CD4-positive, alpha-beta T cell treated with Interferon alpha-2 for 1 hour (primary cell): ENCODE measurements around the gene ATP5PO.
"Not testable (repeated sequence)": the region's sequence is repeated elsewhere in the genome, so short reads cannot be mapped to it uniquely, and the experiment has no call there.

ENCODE experiments used
- DNase-seq, 2 donors: peaks; one replicate each; pipeline ENCODE4 v3.0.0-alpha.2; 2020 to 2022

Gene ATP5PO

DNA sequence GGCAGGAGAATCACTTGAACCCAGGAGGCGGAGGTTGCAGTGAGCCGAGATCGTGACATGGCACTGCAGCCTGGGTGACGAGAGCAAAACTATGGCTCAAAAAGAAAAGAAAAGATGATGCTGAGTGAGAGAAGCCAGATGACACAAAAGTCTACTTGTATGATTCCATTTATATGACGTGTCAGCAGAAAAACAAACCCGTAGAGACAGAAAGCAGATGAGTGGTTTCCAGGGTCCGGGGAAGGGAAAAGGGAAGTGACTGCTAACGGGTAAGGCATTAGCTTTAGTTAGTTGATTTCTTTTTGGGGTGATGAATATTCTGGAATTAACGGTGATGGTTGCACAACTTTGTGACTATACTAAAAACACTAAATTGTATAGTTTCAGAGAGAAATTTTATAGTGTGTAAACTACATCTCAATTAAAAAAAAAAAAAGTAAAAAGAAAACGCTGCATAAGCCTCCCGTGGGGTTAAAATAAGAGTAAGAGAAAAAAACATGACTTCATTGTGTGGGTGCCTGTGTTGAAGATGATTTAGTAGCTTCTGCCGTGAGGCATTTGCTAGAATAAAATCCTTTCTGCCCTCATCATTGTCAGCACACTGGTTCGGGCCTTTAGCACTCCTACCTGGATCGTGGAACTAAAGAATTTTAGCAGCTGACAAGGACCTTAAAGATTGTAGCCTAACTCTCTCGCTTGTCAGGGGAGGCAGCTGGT, 24.7 kb upstream of the ATP5PO start:
- no peak for DNase-seq

DNA sequence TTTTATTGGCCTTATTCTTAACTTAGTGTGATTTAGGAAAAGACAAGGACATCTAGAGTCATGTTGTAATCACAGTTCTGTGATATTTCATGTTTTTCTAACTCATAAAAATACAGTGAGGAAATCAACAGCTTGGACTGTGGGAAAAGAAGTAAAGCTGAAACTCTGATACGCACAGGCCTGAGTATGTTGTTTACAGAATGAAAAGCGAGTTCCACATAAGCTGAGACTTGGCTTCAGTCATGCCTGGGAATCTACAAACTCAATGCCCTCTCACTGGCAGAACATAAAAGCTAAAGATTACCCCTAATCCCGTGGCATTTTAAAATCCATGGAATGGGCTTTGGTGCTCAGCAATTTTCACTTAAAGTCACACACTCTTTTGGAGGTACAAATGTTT, 23.6 kb upstream of the ATP5PO start:
- DNase-seq, result no peak

DNA sequence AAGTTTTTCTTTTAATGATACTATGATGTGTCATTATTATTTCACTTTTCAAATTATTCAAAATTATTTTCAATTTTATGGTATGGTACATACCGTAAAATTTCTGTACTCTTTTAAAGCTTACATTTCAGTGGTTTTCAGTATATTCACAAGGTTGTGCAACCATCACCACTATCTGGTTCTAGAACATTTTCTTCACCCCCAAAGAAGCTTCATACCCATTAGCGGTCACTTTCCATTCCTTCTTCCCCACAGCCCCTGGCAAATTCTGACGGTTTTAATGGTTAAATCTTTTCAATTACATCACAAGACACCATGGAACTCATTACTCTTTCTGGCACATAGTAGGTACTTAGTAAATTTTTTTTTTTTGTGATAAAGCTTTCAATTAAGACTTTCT, 22.8 kb upstream of the ATP5PO start:
- DNase-seq, result no peak

DNA sequence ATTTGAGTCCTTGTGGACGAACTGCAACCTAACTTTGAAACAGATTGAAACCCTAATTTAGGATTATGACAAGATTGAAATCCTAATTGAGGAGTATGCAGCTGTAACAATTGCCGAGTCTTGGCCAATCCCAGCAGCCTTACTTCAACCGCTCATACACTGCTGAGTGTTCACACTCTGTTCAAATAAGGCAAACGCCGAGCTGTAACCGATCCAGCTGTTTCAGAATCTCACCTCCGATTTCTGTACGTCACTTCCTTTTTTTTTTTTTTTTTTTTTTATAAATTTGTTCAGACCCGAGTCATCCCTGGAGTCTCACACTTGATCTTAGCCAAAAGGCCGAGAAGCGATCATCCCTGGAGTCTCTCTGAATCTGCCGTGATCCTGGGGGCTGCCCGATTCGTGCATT, 22.3 kb upstream of the ATP5PO start:
- DNase-seq, result peak; percentile 56 to 79

DNA sequence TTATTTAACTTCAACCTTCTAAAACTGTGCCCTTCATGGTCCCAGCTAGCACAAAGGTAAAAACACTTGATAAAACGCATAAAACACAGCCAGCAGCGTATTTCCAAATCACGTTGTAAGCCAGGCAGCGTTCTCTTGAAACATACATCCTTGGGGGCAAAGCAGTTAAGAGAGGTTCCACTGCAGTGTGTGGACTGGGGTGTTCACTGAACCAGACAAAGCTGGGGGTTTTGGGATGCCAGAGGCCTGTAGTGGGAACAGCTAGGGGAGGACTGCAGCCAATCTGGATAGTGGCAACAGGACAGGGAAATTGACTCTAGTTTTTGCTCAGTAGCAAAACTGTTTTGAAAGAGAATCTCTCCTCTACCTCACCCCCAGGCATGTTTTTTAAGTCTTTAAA, 21.5 kb upstream of the ATP5PO start:
- no peak for DNase-seq

DNA sequence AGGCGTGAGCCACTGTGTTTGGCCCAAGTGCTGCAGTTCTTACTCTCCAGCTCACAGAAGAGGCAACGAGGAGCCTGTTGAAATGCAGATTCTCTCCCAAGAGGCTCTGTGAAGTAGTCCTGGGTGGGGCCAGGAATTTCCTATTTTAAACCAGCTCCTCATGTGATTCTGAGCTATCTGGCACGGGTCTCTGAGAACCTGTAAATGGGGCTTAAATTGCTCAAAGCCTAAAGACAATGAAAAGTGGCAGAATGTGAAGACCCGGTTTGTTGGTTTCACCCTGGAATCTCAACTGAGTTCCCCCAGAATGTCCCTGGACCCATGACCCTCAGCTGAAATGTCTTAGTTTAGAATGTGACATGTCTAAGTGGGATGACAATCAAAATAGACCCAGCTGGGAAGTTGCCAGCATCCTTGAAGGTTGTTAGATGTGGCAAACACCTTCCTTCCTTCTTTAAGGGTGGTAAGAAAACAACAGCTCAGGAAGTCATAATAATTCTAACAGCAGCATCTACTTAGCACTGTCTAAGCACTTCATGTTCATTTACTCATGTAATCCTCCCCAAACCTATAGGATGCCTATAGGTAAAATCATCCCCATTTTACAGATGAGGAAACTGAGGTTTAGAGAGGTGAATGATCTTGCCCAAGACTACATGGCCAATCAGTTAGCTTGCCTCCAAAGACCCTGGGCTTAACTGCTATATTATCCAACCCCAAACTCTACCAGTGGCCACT, 20.9 kb upstream of the ATP5PO start:
- peak; percentile 34 to 74 for DNase-seq

DNA sequence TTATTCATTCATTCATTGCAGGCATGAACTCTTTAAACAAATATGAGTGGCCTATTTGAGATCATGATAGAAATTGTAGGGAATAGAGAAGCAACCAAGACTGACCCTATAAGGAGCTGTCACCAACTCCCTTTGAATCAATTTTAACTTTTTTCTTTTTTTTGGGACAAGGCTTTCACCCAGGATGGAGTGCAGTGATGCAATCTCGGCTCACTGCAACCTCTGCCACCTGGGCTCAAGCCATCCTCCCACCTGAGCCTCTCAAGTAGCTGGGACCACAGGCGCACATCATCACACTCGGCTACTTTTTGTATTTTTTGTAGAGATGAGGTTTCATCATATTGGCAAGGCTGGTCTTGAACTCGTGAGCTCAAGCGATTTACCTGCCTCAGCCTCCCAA, 17.1 kb upstream of the ATP5PO start:
- no peak for DNase-seq

DNA sequence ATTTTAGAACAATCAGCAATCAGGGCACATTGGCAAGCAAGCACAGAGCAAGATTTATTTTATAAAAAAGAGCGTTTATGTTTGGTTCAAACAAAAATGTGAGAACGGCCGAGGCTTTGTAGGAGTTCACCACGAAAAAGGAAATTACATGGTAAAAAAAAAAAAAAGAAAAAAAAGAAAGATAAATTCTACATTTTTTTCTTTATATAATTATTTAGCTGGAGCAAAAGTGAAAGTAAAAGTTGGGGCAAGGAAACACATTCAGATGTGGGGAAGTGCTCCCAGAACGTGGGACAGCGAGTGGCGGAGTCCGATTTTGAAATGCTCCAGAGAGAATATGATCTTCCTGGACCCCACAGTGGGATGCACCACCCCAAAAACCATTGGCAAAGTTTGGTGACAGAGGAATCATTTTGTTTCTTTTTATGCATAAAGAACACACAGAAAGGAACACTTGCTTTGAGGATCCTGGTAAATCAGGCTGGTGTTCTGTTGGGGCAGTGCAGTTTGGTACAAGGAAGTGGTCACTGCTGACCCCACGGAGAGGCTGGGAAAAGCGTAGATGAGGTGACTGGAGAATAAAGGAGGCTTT, 16.3 kb upstream of the ATP5PO start:
- DNase-seq, result no peak

DNA sequence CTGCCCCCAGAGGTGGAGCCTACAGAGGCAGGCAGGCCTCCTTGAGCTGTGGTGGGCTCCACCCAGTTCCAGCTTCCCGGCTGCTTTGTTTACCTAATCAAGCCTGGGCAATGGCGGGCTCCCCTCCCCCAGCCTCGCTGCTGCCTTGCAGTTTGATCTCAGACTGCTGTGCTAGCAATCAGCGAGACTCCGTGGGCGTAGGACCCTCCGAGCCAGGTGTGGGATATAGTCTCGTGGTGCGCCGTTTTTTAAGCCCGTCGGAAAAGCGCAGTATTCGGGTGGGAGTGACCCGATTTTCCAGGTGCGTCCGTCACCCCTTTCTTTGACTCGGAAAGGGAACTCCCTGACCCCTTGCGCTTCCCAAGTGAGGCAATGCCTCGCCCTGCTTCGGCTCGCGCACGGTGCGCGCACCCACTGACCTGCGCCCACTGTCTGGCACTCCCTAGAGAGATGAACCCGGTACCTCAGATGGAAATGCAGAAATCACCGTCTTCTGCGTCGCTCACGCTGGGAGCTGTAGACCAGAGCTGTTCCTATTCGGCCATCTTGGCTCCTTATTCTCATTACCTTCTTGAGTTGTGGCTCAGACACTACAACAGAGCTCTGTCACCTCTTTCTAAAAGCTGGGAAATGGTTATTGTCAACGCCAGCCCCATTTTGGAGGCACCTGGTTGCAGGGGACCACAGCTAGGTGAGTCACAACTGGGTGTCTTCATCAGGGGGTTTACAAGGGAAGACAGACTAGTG, 15.6 kb upstream of the ATP5PO start:
- peak; percentile 68 to 83 for DNase-seq

DNA sequence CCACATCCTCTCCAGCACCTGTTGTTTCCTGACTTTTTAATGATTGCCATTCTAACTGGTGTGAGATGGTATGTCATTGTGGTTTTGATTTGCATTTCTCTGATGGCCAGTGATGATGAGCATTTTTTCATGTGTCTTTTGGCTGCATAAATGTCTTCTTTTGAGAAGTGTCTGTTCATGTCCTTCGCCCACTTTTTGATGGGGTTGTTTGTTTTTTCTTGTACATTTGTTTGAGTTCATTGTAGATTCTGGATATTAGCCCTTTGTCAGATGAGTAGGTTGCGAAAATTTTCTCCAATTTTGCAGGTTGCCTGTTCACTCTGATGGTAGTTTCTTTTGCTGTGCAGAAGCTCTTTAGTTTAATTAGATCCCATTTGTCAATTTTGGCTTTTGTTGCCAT, 10.6 kb upstream of the ATP5PO start:
- not testable (repeated sequence) for DNase-seq

DNA sequence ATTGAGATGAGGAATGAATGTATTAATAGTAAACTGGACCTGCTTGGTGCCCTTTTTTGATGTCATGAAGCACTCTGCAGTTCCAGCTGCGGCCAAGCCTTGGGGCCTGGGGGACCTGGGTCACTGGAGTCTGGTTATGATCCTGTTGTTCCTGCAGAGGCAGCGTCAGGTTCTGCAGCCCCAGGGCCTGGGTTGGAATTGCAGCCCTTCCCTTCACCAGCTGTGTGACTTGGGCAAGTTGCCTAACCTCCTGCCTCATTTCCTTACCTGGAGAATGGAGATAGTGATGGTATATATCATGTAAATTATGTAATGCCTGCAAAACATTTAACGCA, 9.1 kb upstream of the ATP5PO start:
- DNase-seq, result no peak

DNA sequence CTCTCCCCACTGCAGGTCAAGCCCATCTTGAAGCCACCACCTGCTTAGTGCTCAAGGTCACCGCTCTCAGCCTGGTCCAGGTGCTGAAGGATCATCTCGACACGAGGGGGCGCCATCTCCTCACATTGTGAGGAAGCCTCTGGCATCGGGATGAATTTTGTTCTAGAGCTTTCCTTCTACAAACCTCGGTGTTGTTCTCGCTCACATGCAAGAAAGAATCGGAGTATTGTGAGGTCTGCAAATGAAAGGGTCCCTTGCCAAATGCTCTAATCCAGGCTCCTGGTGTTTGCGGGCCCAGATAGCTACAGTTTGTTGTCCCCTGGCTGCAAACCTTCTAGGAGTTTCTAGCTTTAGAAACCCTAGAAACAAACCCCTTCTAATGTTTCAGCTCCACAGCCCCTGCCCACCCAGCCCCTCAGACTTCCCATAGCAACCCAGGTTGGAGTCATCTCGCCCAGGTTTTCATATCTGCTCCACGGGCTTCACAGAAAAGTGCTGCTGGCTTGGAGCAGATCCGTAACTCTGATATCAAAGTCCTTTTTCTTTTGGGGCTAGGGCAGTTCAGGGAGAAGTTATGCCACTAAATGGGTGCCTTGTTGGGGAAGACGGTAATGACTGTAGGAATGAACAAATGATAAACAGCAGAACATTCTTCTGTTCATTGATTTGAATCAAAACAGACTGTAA, 8.6 kb upstream of the ATP5PO start:
- DNase-seq, result peak; percentile 79 to 85

DNA sequence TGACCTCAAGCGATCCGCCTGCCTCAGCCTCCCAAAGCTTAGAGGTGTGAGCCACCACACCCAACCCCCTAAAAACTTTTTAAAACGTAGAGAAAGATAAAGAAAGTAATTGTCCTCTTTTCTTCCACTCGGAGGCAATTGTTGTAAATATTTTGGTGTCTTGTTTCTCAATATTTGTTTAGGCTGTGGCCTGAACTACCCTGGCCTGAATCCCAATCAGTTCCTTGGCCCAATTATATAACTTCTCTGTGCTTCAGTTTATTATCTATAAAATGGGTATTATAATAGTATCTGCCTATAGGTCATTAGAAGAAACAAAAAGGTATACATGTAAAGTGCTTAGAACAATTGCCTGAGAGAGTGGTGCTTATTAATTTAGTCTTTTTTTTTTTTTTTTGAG, 1.8 kb upstream of the ATP5PO start:
- DNase-seq, result no peak

DNA sequence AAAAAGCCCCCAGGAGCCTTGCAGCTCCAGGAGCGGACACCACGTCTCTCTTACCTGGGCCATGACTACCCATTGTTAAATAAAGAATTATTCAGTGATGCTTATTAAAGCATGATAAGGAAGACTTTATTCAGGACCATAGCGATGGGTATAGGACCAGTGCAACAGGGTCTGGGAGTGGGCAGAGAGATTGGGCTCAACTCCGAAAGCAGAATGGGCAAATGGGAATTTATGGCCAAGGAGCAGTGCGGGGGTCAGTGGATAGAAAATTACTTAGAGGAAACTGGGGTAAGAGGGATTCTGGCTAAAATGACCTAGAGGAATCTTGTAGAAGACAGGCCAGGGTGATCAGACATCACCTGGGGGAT, 580 bp upstream of the ATP5PO start:
- no peak for DNase-seq

DNA sequence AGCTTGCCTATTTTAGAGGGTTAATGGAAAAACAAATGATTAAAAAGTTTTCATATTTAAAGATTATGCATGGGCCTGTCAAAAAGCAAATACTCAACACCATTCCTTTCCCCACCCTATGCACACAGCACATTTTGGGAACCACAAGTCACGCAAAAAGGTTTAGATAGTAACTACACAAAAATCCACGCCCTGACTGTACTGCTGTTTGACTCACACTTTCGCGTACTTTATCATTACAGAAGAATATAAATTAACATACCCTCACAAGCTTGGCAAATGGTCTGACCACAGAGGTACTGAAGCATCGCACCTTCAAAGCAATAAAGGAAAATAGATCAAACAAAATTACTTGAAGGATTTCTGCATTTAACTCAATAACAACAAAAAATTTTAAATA, 1.4 kb downstream of the ATP5PO start:
- no peak for DNase-seq

DNA sequence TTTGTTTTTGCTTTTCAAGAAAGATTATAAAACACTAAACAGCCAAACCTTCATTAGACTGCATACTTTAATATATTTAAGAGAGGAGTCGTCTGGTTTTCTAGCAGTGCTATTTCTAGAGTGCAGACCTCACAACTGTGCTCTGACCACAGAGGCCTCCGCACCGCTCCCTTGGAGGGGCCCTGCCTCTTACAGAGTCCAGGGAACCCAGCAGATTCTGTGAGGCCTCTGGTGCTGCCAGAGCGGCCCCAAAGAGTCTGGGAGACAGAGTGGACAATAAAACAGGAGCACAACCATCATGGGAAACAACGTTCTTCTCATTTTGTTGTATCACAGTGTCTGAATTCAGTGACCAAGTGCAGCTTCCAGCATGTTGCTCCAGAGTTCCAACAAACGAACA, 5.8 kb downstream of the ATP5PO start:
- DNase-seq, result no peak

DNA sequence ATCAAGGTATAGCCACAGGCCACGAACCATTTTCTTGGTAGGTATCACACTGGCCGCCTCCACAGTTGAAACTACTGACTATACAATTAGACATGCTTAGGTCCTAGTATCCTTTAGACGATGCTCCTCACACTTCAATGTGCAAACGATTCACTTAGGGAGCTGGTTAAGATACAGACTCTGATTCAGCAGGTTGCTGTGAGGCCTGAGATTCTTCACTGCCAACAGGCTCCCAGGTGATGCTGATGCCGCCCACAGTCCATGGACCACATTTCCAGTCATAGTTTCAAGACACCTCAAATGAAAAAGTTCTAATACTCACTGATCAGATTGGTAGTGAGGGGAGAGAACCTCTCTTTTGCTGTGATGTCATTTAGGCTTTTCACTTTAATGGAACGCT, 6.8 kb downstream of the ATP5PO start:
- DNase-seq, result no peak

DNA sequence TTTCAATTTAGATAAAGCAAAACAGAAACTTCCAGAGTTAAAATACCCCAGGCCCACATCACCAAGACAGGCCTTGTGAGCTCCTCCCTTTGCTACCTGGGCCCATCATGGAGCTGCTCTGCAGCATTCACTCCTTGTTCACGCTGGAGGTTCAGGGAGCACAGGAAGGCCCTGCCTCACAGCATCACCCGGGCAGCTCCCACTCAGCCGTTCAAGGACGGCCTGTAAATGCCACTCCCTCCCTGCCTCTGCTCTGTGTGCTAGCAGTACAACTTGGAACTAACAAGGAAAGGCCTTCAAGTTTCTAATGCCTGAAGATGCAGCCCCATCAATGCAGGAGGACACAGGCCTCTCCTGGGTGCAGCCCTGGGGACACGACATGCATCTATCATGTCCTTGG, 11.6 kb downstream of the ATP5PO start:
- no peak for DNase-seq

DNA sequence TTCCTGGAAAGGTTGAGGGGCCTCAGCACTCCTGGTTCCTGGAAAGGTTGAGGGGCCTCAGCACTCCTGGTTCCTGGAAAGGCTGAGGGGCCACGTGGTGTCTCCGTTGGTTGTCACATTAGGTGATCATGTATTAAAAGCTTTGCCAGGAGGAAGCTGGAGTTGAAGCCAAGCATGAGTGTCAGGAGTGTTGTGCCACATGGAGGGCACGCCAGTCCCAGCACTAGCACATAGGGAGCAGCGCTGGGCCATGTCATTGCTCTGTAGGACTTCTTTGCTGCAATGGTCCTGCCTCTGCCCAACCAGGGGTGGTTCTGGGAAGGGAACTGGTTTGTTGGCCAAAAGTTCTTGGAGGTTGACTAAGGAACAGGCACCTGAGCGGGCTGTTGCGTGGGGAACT, 13.3 kb downstream of the ATP5PO start:
- no peak for DNase-seq

DNA sequence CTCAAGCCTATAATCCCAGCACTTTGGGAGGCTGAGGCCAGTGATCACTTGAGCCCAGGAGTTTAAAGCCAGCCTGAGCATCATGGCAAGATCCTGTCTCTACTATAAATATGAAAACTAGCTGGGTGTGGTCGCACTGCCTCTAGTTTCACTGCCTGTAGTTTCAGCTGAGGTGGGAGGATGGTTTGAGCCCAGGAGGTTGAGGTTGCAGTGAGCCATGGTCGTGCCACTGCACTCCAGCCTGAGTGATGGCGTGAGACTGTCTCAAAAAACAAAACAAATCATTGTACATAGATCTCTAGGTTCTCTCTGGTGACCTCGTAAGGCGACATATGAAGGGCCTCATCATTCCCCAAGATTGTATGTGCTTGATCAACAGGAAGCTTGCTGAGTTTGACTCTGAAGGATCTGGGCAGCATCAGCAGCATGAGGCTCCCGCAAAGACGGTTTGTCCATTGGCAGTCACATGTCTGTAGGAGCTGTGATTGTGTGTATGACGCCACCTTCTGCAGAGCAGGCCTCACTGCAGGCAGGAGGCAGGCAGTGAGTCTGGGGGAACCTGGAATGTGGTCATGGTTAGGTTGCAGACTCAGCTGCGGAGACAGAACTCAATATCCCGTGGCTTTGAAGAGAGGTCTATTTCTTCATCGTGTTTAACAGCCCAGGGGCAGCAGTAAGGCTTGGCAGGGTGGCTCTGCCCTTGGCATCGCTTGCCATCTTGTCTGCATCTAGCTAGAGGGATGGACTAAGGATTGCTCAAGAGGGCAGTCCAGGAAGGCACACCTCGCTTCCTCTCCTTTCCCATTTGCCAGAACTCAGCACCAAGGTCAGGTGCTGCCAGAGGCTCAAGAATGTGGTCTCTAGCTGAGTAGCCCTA, 14.0 kb downstream of the ATP5PO start:
- no peak for DNase-seq

DNA sequence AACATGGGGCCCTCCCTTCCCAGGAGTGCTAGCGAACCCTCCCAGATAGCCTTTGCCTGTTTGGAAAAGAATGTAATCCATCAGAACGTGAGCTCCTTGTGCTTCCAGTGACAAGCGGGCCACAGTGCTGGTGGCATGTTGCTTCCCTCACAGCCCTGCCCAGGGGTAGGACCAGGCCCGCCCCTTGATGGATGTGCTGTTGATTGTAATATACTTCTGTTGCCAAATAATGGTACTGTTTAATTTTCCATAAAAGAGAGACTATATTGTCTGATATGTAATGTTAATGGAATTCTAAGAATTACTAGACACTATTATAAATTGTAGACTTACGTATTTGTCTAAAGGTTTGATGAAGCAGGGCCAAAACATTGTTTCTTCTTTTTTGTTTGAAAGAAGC, 16.4 kb downstream of the ATP5PO start:
- no peak for DNase-seq

DNA sequence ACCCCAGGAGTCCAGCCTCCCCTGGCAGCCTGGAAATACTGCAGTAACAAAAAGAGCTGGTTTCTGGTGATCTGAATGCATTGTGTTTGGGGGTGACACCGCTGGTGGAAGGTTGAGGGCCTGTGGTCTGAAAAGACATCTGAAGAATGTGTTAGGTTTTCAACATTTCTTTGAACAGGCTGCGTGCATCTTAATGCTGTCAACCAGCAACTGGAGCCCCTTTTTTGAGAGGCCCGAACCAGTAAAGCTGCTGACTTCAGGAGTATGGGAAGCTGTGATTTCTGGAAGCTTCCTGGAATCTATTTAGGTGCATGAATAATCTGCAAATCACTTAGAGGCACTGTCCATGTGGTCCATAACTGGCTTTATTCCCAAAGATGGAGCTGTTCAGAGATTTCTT, 17.0 kb downstream of the ATP5PO start:
- DNase-seq, result no peak
